ENCODE results near the gene ITGAX. TPM values are rescaled to one million over a fixed set of nuclear protein-coding genes. Genes with fewer than 3 reads are reported as not detected.
"Not testable (repeated sequence)": the region's sequence is repeated elsewhere in the genome, so short reads cannot be mapped to it uniquely, and the experiment has no call there.

ITGAX gene
- total and polyA plus RNA-seq, 4 donors, result 38.1 to 148 (median 113) TPM

- H3K27me3 ChIP-seq (ENCODE audit: control insufficient read depth in 3 of 3, insufficient read depth in 3 of 3, low read length in 2 of 3), result peaks cover 0 to 34% (median 22%) of the 10 kb centered on the region in 3 donors
- no peak overlapping the region for H3K9ac ChIP-seq (ENCODE audit: insufficient read depth in 1 of 2, low read length in 2 of 2)
- TF ChIP-seq CTCF (IDR thresholded peaks at IDR 0.05; ENCODE audit: control extremely low read depth, extremely low read depth), result no peak
- WGBS, 2 donors, result 16 to 18% methylated on average over 5 of the region's 5 CpGs
- H3K4me1 ChIP-seq (ENCODE audit: control insufficient read depth in 5 of 5, insufficient read depth in 5 of 5, low read length in 5 of 5), result no peaks in the 10 kb centered on the region
- H3K4me3 ChIP-seq, result no peak overlapping the region
- DNase-seq, result no peak
- H3K36me3 ChIP-seq (ENCODE audit: control insufficient read depth in 4 of 4, insufficient read depth in 4 of 4, low read length in 4 of 4), result no peaks in the 10 kb centered on the region
- peaks cover 0 to 3% (median 1%) of the 10 kb centered on the region in 4 donors for H3K9me3 ChIP-seq (ENCODE audit: control insufficient read depth in 4 of 4, insufficient read depth in 3 of 4, low read length in 3 of 4)
- H3K27ac ChIP-seq (ENCODE audit: low read depth in 1 of 2, low read length in 1 of 2), result no peak overlapping the region
- no peak for ATAC-seq (ENCODE audit: insufficient read depth, low FRiP score)
These were observed 21.0 kb upstream of the ITGAX start for GRCh38 chr16:31333686-31334649.

- 72 to 100% methylated on average over 1 of the region's 1 CpG for WGBS, 2 donors
- no peak for TF ChIP-seq CTCF (IDR thresholded peaks at IDR 0.05; ENCODE audit: control extremely low read depth, extremely low read depth)
- no peaks in the 10 kb centered on the region for H3K4me1 ChIP-seq (ENCODE audit: control insufficient read depth in 5 of 5, insufficient read depth in 5 of 5, low read length in 5 of 5)
- H3K4me3 ChIP-seq, result no peak overlapping the region
- no peak overlapping the region for H3K9ac ChIP-seq (ENCODE audit: insufficient read depth in 1 of 2, low read length in 2 of 2)
- DNase-seq, result no peak
- H3K27ac ChIP-seq (ENCODE audit: low read depth in 1 of 2, low read length in 1 of 2), result no peak overlapping the region
- ATAC-seq (ENCODE audit: insufficient read depth, low FRiP score), result no peak
- H3K36me3 ChIP-seq (ENCODE audit: control insufficient read depth in 4 of 4, insufficient read depth in 4 of 4, low read length in 4 of 4), result no peaks in the 10 kb centered on the region
- peaks cover 0 to 3% (median 1%) of the 10 kb centered on the region in 4 donors for H3K9me3 ChIP-seq (ENCODE audit: control insufficient read depth in 4 of 4, insufficient read depth in 3 of 4, low read length in 3 of 4)
- peaks cover 0 to 26% (median 15%) of the 10 kb centered on the region in 3 donors for H3K27me3 ChIP-seq (ENCODE audit: control insufficient read depth in 3 of 3, insufficient read depth in 3 of 3, low read length in 2 of 3)
These were observed 20.0 kb upstream of the ITGAX start for GRCh38 chr16:31334934-31335333.

GRCh38 chr16:31335431-31335830 is 19.5 kb upstream of the ITGAX start:
- H3K9me3 ChIP-seq (ENCODE audit: control insufficient read depth in 4 of 4, insufficient read depth in 3 of 4, low read length in 3 of 4), result peaks cover 0 to 3% (median 1%) of the 10 kb centered on the region in 4 donors
- TF ChIP-seq CTCF (IDR thresholded peaks at IDR 0.05; ENCODE audit: control extremely low read depth, extremely low read depth), result no peak
- no peak overlapping the region for H3K4me3 ChIP-seq
- H3K36me3 ChIP-seq (ENCODE audit: control insufficient read depth in 4 of 4, insufficient read depth in 4 of 4, low read length in 4 of 4), result no peaks in the 10 kb centered on the region
- ATAC-seq (ENCODE audit: insufficient read depth, low FRiP score), result no peak
- H3K4me1 ChIP-seq (ENCODE audit: control insufficient read depth in 5 of 5, insufficient read depth in 5 of 5, low read length in 5 of 5), result no peaks in the 10 kb centered on the region
- 75 to 90% methylated on average over 9 of the region's 9 CpGs for WGBS, 2 donors
- no peak for DNase-seq
- no peak overlapping the region for H3K27ac ChIP-seq (ENCODE audit: low read depth in 1 of 2, low read length in 1 of 2)
- H3K27me3 ChIP-seq (ENCODE audit: control insufficient read depth in 3 of 3, insufficient read depth in 3 of 3, low read length in 2 of 3), result peaks cover 0 to 21% (median 11%) of the 10 kb centered on the region in 3 donors
- H3K9ac ChIP-seq (ENCODE audit: insufficient read depth in 1 of 2, low read length in 2 of 2), result no peak overlapping the region

- 55 to 78% methylated on average over 4 of the region's 4 CpGs for WGBS, 2 donors
These were observed 16.8 kb upstream of the ITGAX start for GRCh38 chr16:31338166-31338685.

More at GRCh38 chr16:31338166-31338685, 16.8 kb upstream of the ITGAX start:
- not testable (repeated sequence) for H3K27ac ChIP-seq (ENCODE audit: low read depth in 1 of 2, low read length in 1 of 2); ATAC-seq (ENCODE audit: insufficient read depth, low FRiP score); H3K4me3 ChIP-seq; H3K27me3 ChIP-seq (ENCODE audit: control insufficient read depth in 3 of 3, insufficient read depth in 3 of 3, low read length in 2 of 3); H3K4me1 ChIP-seq (ENCODE audit: control insufficient read depth in 5 of 5, insufficient read depth in 5 of 5, low read length in 5 of 5); H3K36me3 ChIP-seq (ENCODE audit: control insufficient read depth in 4 of 4, insufficient read depth in 4 of 4, low read length in 4 of 4); H3K9me3 ChIP-seq (ENCODE audit: control insufficient read depth in 4 of 4, insufficient read depth in 3 of 4, low read length in 3 of 4); DNase-seq; H3K9ac ChIP-seq (ENCODE audit: insufficient read depth in 1 of 2, low read length in 2 of 2)
